Stimulated activated CD4-positive, alpha-beta T cell treated with anti-CD3 and anti-CD28 coated beads, Interleukin-15, amount 100 ng/mL, for 48 hours (primary cell): ENCODE data around the gene ZFYVE9.

Source experiments
- DNase-seq, 2 donors: peaks; one replicate each; pipeline ENCODE4 v3.0.0-alpha.2; 2020; ENCODE audit warnings: low read depth in 2 of 2

Gene ZFYVE9

DNA sequence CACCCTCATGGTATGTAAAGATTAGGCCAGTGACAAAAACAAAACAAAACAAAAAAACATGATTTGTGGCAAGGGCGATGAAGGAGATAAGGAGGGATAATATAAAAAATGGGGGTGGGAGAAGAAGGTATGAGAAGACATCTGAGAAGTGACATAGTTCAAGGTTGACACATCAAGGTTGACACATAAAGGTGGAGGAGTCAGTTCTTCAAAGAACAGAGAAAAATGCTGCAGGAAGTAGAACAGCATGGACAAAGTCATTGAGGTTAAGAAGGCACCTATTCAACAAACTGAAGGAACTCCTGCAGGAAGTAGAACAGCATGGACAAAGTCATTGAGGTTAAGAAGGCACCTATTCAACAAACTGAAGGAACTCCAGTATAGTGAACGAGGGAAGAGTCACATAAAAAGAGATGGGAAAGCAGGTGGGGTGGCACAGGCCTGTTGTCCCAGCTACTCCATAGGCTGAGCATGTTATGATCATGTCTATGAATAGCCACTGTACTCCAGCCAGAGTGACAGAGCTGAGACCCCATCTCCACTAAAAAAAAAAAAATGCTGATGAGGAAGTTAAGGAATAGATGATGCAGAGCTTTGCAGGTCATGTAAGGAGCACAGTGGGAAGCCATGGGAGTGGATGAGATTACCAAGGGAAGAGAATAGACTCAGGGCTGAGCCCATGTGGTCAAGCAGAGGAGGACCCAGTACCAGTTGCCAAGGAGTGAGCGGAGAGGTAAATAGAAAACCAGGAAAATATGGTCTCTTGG lies 101.5 kb downstream of the ZFYVE9 start:
- DNase-seq = no peak

DNA sequence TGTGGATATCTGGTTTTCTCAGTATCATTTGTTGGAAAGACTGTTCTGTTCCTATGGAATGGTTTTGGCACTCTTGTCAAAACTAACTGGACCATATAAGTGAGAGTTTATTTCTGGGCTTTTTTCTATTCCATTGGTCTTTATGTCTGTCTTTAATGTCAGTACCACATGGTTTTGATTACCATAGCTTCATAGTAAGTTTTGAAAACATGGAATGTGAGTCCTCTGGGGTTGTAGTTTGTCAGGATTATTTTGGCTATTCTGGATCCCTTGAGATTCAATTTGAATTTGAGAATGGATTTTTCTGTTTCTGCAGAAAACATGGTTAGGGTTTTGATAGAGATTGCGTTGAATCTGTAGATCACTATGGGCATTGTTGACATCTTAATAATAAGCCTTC lies 107.9 kb downstream of the ZFYVE9 start:
- DNase-seq = no peak

DNA sequence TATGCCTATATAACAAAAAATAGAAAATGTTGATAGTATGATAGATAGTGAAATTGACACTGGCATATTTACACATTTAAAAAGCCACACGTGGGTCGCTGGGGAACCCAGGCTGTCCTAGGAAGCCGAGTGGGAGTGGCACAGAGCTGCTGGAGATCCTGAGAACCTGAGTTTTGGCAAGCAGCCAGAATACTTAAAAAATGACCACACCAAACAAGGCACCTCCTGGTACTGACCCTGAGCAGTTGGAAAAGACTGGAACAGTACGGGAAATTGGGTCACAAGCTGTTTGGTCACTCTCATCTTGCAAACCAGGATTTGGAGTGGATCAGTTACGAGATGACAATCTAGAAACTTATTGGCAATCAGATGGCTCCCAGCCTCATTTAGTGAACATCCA lies 111.5 kb downstream of the ZFYVE9 start:
- no peak for DNase-seq

- DNase-seq = no peak
Observed at GRCh38 chr1:52259886-52260285, 118.0 kb downstream of the ZFYVE9 start.

DNA sequence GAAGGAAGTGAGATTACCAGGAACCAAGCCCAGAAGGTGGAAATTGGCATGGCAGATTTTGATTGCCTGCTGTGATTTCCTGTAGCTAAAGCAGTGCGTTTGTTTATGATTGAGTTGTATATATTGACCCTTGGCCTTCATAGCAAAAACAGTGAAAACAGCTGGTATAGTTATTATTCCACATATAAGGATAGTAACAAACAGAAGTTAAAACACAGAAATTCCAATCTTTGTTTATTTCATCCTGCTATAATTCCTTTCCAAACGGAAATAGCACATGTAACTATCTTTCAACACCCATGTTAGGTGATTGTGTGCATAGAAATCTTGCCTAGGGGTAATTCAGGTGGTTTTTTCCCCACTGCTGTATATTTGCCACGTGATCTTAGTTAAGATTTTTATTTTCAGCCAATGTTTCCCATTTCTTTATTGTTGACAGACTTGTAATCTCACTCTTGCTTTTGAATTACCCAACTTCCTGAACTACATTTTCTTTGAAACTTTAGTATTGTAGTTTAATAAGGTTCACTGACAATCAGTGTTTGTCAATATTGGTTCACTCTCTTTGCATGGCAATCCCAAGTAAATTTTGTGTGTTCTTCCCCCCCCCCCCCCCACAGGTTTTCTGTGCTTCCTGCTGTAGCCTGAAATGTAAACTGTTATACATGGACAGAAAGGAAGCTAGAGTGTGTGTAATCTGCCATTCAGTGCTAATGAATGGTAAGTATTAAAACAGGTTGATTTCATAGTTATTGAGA lies 121.4 kb downstream of the ZFYVE9 start:
- no peak for DNase-seq

DNA sequence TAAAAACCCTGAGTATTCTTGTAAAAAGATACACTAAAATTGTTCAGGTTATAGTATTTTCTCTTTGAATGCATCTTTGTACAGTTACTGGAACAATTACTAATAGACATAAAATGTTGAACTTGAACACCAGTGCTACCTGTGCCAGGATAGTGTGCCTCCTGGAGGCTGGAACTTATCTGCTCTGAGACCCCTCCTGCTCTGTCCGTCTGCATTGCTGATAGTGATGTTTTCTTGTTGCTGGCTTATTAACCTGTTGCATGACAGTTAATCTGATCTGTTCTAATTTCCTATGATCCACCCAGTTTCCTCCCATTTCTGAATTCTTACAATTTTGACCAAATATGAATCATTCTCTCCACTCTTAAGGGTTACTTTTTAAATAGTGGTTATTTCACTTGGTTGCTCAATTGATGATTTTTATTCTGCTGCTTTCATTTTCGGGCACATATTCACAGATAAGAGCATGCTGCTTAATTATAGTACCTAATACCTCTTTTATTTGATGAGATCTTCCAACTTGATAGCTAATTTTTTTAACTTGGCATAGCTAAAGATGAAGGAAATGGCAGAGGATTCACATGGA lies 122.7 kb downstream of the ZFYVE9 start:
- no peak for DNase-seq

- DNase-seq = no peak
Observed at GRCh38 chr1:52266507-52266906, 124.6 kb downstream of the ZFYVE9 start.

DNA sequence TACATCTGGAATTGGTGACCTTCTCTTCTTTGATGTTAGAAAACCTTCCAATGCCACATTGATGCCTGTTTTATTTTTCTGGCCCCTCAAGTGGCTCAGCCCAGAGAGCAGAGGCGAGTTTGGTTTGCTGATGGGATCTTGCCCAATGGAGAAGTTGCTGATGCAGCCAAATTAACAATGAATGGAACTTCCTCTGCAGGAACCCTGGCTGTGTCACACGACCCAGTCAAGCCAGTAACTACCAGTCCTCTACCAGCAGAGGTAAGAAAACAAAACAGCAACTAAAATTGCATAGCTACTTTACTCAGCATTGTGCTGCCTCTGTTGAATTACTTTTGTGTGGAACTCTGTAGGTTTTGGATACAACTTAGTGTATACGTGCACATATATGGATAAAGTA lies 126.5 kb downstream of the ZFYVE9 start:
- DNase-seq = no peak

GRCh38 chr1:52281518-52281917 lies 139.6 kb downstream of the ZFYVE9 start:
- no peak for DNase-seq

DNA sequence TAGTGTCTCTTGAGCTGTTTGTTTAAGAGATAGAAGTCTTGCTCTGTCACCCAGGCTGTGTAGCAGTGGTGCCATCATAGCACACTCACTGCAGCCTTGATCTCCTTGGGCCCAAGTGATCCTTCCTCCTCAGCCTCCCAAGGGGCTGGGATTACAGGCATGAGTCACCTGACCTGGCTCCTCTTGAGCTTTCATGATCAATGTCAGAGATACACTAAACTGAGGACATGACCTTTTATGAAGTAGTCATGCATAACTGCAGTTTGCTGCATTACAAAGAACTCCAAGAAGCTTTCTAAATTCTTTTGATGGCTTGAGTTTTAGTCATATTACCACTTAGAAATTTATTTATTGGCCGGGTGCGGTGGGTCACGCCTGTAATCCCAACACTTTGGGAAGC lies 146.4 kb downstream of the ZFYVE9 start:
- no peak for DNase-seq

- no peak for DNase-seq
Observed at GRCh38 chr1:52294580-52294979, 152.7 kb downstream of the ZFYVE9 start.

GRCh38 chr1:52296345-52296744 lies 154.5 kb downstream of the ZFYVE9 start:
- no peak for DNase-seq

DNA sequence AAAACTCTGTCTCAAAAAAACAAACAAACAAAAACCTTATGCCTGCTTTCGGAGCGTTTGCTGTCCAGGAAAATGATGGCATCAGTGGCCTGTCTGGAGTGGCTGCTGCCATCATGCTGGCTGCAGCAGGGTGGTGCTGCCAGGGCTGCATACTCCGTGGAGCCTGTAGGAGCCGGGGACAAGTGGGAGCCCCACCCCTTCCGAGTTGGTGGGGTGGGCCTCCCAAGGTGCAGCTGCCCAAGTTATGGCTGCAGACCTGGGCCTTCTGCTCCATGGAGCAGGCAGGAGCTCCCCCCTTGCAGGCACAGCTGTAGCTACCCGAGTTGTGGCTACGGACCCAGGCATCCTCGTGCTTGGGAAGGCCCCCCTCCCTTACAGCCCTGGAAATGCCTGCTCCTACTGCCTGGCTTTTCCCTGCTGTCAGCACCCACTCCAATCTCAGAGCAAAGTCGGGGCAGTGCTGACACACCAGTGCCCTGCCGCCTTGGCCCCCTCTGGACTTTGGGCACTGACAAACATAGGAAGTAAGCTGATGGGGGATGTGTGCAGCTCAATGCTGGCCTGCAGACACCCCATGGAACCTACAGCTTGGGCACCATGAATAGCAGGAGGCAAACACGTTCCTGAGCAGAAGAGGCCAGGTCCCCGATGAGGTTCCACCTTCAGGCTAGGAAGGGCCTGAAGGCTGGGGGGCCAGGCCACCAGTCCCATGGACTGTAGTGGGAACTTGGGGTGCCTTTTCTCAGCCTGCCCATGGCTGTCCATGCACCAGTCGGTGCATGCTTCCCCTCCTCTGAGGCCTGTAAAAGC lies 163.7 kb downstream of the ZFYVE9 start:
- no peak for DNase-seq

DNA sequence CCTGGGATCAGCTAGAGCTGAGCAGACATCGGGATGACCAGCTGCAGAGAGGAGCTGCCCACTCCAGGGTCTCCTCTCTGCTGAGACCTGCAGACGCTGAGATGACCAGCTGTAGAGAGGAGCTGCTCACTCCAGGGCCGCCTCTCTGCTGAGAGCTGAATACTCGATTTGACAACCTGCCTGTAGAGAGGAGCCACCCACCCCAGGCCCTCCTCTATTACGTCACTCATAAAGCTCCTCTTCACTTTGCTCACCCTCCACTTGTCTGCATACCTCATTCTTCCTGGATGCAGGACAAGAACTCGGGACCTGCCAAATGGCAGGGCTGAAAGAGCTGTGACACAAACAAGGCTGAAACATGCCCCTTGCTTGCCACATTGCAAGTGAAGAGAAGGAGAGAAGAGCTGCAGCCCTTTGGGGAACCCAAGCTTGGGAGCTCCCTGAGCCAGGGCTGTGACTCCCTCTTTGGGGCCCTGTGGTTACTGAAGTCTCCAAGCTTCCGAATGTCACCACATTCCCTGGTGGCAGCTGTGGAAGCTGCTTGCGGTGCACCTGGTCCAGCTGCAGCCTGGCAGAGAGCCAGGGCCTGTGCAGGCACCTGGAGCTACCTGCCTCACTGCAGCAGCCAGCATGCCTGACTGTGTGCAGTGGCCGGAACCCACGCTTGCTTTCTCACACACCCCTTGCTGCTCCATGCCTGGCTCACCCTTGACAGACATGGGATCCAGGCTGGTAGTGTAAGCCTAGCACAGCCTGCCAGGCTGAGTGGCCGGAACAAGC lies 164.5 kb downstream of the ZFYVE9 start:
- no peak for DNase-seq

- DNase-seq = no peak
Observed at GRCh38 chr1:52321061-52321460, 179.2 kb downstream of the ZFYVE9 start.

GRCh38 chr1:52323731-52324130 lies 181.8 kb downstream of the ZFYVE9 start:
- no peak for DNase-seq

- no peak for DNase-seq
Observed at GRCh38 chr1:52325786-52326185, 183.9 kb downstream of the ZFYVE9 start.

- no peak for DNase-seq
Observed at GRCh38 chr1:52328615-52329014, 186.7 kb downstream of the ZFYVE9 start.

DNA sequence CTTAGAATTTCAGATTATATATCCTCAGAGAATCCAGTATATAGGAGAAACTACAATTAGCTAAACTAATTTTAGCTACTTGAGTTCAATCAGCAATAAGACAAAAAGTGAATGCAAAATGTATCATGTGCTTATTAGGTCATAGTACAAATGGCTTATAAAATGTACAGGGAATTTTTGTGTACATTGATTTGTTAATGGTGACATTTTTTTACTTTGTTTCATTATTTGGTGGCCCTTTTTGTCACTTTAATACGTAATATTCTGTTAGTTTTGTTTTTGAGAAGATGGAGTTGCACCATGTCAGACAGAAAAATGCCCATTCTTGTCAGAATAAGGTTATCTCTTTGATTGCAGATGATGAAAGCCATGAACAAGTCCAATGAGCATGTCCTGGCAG lies 190.5 kb downstream of the ZFYVE9 start:
- no peak for DNase-seq

DNA sequence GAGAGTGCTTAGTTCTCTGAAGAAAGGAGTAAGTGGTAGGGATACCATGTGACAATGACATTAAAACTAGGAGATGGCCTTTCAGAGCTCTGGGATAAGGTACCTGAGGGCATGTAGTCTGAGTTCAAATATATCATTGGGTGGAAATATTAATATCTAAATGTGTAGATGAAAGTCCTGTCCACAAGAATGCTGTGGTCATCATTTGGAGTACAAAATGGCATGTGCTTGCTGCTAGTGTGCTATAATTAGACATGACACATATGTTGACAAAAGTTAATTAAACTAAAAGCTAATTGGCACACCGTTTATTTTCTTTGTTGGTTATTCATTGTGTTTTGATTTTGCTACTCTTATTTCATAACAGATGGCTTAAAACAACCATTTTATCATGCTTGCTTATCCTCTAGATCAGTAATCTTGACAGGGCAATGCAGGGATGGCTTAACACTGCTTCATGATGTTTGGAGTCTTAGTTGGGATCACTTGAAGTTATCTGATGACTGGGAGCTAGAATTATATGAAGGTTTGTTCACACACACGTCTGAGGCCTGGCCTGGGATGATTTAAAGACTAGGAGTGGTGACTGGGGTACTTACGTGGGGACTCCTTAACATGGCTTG lies 193.1 kb downstream of the ZFYVE9 start:
- DNase-seq = no peak

DNA sequence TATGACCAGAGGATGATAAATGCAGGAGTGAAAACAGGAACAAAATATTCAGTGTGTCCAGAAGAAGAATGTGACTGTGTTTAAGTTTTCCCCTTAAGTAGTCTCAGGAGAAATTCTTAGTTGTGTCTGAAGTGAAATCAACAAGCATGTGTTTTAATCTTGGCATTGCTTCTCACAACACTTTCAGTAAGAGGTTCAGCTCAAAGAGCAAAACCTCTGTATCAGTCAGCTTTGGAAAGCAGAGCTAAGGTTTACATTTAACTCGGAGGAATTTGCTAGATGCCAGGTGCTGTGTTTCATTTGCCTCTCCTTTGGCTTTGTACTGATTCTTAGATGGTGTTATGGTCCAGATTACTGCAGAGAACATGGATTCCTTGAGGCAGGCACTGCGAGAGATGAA lies 195.6 kb downstream of the ZFYVE9 start:
- no peak for DNase-seq
